GM21447 (cell line): ENCODE results near the gene AFF3.

ENCODE experiments used
- ATAC-seq: cut with Tn5 transposase; IDR thresholded peaks from one replicate; pipeline ENCODE4 v1.9.1; 2021; ENCODE audit not compliant: unreplicated experiment

Gene AFF3

DNA sequence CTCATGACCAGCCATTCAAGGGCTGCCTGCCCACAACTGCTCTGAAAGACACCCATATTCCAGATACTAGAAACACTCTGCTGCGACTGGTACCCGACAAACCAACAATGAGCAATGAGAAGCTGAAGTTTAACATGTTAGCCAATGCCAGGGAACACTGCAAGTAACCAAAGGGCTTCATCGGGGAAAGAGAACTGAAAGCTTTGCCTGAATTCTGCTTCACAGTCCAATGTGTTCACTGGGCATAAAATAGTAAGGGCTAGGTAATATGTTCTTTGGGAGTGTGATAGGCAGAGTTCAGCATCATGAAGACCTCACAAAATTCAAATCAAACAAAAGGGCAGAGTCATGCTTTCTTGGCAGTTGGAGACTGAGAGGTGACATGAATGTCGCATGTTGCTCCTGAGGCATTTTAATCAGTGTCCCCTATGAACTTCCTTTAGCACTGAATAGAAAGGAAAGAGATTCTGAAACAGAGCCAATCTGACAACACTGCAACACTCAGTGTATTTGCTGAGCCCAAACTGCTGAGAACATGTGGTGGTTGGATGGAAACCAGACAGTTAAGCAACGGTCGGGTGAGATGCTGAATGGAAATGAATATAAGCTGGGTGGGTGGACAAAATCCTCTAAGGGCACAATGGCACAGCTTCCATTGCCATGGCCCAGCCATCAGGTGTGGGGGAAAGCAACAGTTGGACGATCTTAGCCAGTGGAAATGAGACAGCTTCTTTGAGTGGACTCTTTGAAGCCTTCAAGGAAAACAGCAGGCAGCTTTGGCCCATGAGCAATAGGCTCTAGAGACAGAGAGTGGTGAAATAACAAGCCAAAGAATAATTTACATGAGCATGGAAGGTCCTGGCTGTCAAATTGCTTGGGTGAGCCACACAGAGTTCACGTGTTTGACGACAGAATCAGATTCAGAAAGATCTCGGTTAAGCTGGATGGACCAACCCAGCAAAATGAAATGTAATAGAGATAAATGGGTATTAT lies 277.5 kb downstream of the AFF3 start:
- ATAC-seq, result no peak

DNA sequence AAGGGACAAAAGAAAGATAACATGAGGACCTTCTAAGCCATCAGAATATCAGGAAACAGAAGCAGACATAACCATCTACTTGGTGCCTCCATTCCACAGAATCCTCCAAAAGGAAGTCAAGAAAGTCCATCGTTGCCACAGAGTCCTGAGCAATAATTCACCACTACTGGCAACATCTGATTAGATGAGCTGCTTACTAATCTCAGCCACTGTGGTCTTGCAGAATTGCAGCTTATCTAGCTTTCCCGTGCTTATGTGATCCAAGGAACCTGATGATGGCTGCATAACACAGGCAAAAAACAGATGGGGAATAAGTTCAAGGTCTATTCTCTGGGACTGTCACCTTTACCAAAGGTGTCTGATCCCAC lies 278.5 kb downstream of the AFF3 start:
- ATAC-seq, result no peak

DNA sequence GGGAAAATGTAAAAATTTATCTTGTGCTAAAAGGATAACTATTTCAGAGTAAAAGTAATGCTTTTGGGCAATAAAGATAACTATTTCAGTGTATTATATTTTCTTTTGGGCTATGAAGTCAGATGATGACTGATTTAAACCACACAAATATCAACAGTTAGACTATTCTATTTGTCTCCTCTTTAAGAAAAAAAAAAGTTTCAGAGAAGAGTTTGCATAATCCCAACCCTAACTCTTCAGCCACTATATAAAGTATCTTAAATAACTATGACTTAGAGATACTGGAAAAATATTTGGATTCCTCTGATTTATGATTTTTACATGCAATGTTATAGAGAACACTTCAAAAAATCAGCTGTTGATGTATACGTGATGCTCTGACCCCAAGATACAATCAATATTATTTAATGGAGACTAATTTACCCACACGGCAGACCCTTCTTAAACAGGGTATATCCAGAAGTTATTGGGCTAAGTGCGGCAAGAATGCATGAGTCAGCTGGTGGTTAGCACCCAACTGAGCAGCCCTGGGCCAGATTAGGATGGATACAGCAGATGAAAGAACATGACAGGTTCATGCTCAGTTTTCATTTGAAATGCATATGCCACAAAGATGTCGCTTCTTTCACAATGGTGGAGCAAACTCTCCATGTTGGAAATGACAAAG lies 279.0 kb downstream of the AFF3 start:
- no peak for ATAC-seq

DNA sequence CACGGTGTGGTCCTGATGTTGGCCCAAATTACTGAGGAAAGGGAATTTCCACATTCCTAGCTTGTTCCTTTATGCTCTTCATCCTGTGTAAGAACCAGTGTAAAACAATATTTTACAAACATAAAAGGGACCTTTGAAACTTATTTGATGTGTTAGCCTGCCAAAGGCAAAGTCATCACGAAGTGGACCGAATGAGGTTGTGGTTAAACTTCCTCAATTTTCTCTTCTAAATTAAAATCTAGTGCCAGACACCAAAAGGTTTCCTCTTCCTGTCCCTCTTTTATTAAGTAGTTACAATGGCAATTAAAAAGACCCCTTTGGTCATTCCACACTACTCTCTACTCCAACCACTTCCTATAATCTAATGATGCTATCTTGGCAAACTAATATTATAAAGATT lies 279.8 kb downstream of the AFF3 start:
- ATAC-seq, result no peak

DNA sequence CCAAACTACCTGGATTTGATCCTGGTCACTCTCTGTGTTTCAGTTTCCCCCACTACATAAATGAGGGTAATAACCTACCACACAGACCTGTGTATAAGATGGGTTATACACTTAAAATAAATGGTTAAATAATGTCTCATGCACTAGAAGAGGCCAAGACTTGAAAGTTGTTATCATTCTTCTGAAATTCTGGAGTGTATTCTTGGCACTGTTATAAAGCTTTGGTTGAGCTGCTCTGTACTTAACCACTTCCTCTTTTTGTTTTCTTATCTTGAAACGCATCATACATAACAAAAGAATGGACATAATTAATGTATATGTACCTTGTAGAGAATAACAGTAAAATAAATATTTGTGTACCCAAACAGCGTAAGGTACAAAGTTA lies 281.0 kb downstream of the AFF3 start:
- ATAC-seq, result no peak

DNA sequence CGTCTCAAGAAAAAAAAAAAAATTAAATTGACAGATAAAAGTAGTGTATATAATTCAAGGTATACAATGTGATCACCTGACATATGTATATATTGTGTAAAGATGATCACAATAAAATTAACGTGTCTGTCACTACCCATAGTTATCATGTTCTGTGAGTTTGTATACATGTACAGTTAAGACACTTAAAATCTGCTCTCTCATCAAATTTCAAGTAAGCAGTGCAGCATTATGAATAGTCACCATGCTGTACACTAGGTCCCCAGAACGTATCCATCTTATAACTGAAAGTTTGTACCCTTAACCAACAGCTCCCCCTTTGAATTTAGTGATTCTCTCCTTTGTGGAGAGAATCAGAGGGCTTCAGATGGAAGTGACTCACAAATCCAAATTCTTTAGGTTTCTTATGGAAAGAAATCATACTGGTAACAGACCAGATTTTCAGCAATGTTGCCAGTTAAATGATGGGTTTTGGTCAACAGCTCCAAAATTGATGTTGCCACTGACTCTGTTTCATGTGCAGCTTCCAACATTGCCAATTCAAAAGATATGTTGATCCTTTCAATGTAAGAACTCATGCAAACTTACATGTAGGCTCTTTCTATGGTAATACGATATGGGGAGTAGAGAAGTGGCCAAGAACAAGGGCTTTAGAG lies 281.5 kb downstream of the AFF3 start:
- no peak for ATAC-seq

DNA sequence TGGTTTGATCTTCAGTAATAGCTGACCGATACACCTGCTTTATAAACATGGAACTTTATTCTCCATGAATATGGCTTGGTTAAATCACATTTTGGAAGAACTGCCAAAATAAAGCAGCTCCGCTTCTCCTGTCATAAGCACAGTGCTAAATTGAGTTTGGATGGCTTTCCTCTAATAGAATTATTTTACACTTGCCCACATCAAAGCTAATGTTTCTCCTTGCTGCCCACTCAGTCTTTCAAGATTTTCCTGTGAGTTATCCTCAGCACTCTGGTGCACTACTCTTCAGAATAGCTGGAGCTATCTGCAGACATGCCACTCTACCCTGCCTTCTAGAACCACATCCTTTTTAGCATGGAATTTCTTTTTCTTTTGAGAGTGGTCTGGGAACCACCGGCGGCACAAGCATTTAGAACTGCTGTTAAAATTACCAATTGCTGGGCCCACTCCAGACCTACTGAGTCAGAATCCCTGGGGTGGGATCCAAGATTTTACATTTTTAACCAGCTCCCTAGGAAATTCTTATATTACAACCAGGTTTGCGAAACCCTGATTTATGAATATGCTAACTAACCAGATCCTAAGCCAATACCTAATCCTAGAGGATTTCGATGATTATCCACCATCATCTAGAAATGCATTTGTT lies 283.3 kb downstream of the AFF3 start:
- no peak for ATAC-seq

DNA sequence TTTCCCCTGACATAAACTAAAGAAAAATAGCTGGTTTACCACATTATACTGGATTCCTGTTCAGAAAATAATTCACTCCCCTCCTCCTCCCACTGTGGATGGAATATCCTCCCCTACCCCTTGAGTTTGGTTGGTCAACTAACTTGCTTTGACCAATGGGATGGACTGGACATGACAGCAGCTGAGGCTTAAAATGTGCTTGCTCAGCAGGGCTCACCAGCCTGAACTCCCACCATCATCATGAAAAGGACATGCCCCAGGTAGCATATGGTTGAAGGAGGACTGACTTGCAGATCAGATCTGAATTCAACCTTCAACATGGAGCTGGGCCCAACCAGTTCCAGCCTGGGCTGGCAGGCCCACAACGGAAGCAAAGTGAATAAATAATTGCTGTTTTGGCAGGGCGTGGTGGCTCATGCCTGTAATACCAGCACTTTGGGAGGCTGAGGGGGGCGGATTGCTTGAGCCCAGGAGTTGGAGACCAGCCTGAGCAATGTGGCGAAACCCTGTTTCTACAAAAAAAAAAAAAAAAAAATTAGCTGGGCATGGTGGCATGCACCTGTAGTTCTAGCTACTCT lies 284.4 kb downstream of the AFF3 start:
- ATAC-seq, result no peak

DNA sequence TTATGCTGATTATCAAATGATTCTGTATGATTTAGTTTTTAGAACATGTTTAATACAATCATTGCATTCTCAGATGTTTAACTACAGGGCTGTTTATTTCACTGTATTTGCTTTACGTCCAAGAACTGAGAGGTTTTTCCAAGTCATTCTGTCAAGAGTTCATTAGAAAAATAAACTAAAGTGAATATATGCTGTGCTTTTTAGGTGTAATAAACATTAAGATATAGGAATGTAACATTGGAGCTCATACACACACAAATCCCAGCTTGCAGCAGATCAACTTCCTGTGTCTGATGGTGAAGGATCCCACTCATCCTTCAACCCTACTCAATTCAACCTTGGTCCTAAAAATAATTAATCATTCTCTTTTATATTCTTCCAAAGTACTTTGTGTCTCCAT lies 285.0 kb downstream of the AFF3 start:
- no peak for ATAC-seq

DNA sequence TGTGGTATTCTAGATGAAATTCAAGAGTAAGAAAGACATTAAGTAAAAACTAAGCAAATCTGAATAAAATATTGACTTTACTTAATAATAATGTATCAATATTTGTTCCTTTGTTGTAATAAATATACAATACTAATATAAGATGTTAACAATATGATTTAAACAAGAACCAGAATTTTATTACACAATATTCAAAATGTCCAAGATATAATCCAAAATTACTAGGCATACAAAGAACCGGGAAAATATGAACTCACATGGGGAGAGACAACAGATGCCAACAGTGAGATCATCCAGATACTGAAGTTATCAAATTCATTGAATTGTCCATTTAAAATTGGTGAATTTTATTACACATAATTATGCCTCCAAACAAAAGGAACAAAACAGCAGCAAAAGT lies 286.3 kb downstream of the AFF3 start:
- no peak for ATAC-seq

DNA sequence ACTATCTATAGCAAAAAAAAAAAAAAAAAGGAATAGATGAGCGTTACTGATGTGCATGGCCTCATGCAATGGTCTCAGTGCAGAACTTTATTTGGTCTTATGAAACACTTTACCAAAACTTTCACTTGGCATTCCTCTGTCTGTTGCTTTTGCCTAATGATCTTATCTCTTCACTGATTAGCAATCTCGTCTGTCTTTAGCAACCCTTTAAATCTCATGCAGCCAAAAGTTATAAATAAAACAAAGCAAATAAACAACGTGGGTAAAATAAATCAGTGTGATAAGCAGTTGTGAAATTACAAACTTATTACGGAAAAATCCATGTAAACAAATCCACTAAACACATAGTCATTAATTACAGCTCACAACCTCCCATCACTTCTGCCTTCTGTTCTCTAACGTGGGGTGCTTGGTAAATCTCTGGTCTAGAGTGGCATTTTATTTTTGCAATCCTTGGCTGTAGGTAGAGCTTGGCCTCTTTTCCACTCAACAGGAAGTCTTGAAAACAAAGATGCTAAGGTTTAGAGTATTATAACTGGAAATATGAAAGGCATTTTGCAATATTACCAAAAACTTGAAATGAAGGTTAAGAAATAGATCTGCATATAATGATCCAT lies 288.0 kb downstream of the AFF3 start:
- ATAC-seq, result no peak

DNA sequence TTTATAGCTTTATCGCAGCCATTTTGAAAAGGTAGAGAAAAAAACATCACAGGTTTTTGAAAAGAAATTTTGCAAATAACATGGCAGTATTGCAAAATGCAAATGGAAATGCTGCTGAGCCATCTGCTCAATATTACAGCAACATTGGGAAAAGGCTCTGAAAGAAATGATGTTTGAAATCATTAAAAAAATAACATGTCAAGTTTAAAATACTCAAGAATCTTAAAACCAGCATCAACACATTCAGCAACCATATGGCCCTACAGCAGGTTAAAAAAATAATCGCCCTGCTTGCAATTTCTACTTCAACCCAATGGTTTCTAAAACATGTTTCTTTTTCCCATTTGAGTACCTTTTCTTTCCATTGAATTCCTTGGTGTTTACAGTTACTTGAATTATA lies 289.4 kb downstream of the AFF3 start:
- ATAC-seq, result no peak

DNA sequence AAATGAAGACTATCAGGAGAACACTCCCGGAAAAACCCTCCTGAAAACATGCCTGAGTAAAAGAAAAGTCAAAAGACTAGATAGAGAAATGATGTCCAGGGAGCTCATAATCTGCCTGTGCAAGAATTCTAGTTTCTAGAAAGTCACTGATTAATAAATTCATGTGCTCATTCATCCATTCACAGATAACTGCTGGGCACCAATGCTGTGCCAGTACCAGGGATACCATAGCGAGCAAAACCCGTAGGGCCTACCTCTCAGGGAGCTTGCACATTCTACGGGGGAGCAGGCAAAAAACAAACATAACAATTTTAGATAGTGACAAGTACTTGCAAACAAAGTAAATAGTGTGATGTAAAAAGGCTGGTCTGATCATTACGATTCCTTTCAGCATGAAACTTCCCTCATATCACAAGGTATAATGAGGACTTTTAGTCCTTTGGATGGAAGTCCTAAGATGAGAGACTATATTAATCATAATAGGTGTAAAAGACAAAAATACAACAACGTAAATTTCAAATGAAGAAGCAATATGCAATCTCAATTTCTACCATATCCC lies 289.9 kb downstream of the AFF3 start:
- no peak for ATAC-seq

DNA sequence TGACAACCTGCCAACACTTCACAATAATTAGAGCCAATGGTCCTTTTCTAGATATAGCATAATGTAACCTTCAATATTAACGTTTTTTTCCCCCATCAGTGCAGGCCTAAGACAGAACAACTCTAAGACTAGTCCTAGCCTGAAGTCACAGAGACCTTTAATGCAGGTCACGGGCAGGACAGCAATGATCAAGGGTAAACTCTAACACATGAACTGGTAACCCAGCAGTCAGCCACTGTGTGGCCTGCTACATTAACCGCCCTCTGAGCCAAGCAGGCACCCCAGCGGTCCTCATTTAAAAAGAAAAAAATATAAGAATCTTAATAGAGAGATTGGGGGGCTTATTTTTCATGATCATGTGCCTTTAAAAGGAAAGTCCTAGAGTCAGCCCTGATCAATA lies 290.6 kb downstream of the AFF3 start:
- no peak for ATAC-seq

DNA sequence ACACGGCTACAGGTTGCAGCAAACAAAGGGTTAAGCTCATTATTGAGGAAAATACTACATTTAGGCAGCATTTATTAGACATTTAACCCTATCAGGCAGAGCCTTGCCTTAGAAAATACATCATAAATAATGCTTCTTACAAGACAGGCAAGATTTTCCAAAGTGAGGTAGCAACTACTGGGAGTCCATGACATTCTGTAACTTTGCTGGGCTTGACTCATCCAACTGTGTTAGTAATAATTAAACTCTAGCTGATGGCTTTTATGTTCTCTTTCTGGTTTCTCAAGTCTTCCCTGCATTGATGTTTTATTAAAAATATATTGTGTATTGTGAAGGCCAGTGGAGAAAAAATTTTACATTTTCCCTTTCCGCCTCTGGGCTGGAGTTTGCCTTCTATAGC lies 291.3 kb downstream of the AFF3 start:
- no peak for ATAC-seq

DNA sequence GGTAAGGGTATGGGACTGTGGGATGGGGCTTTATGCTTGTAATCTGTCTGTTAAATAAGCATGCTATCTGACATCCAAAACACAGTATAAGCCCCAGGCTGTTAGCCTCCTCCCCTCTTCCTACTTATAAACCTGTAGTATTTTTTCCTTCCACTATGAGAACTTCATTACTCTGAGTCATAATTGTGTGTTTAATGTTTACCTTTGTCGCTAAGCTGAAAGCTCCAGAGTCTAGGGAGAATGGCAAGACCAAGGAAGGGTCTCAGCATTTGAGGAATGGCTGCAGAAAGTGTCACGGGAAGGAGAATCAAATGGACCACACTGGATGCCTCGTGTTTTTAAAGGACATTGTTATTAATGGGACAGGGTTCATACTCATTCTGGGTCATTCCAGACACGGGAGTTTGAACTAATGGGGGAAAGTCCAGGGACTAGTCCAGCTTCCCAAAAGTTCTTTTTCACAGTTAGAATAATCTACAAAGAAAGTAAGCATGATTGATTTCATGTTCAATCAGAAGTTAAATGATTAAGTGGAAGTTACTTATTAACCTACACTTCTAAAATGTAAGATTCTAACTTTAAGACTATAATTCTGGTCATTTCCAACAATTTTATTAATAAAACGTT lies 292.2 kb downstream of the AFF3 start:
- ATAC-seq, result no peak

DNA sequence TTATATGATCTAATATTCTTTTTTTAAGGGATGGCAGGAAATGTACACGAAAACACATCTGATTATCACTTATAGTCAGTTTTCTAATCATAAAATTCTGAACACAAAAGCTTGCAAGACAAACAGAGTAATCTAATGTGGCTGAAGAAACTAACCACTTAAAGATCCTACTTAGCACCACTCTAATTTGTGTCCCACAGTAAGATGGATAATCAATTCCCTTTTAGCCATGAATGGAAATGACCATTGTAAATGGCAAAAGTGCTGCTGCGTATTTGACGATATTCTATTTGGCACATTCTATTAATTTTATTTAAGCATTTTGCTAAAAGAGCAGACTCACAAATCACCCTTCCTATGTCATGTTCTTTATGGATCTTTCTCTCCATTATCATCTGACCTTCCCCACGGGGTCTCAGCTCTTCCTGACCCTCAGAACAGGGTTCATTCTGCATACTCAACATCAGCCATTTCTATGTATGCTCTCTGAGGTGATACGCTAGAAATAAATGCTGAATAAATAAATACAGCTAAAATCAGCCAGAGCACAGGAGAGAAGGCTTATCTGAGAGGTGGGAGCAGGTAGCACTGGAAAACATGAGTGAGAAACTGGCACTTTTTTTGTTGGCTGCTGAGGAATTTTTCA lies 295.8 kb downstream of the AFF3 start:
- no peak for ATAC-seq

DNA sequence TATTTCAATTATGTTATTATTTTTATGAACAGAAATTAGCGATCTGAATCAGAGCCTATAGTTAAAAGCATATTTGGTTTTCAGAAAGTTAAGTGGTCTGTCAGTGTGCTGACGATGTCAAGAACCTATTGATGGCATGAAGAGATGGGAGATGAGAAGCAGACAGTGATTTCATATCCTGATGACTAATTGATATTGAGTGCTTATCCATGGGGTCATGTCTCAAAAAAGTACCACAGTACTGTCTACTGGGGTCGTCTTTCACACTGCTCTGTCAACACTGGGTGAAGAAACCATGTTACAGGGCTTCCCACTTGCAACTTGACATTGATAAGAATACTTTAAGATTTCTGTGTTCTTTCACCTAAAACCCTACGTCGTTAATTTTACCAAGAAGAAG lies 297.1 kb downstream of the AFF3 start:
- no peak for ATAC-seq

DNA sequence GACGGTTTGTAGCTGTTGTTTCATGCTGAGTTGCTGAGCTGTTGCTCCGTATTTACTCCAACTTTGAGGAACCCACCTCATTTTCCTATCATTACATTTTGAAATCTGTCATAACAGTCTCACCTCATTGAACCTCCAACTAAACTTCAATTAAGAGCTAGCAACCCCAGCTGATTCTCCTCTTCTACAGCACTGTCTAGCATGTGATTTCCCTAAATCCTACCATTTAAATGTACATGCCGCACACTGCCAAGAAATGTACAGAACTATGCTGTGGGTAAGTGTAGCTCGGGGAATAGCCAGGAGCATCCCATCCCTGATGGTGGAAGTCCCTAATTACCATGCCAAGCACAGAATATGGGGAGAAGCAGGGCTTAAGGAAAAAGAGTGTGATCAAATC lies 299.9 kb downstream of the AFF3 start:
- ATAC-seq, result no peak
